C4-2B (cell line): ENCODE measurements around the gene C9.
"Not testable (repeated sequence)": the region's sequence is repeated elsewhere in the genome, so short reads cannot be mapped to it uniquely, and the experiment has no call there.

ENCODE experiments used
- H3K27ac ChIP-seq: fragments of 450-650 bp; 2 replicates; pipeline ENCODE4 v1.5.1; 2017
- CTCF ChIP-seq: fragments of 450-650 bp; conservative IDR thresholded peaks from 2 replicates; pipeline ENCODE4 v1.5.1; 2017; ENCODE audit warnings: mild to moderate bottlenecking
- ZFX ChIP-seq: fragments of 450-650 bp; IDR thresholded peaks from 2 replicates; pipeline ENCODE4 v1.6.1; 2017

Gene C9

GRCh38 chr5:39364367-39364766 is at the start of gene C9:
TSS of gene C9 (minus strand) at chr5:39364495. CDS start at chr5:39364464, 31 bp downstream.
- TF ChIP-seq ZFX (no peak), CTCF (no peak)
- no peak within 1 kb of the TSS for H3K27ac ChIP-seq

GRCh38 chr5:39413771-39414170 is 49.5 kb upstream of the C9 start:
- no peak overlapping the region for H3K27ac ChIP-seq
- TF ChIP-seq CTCF (no peak), ZFX (no peak)

- H3K27ac ChIP-seq = no peak overlapping the region
- no peak for TF ChIP-seq CTCF
- TF ChIP-seq ZFX = no peak
Observed at GRCh38 chr5:39412721-39413394, 48.6 kb upstream of the C9 start.

- H3K27ac ChIP-seq = no peak overlapping the region
- TF ChIP-seq ZFX (no peak), CTCF (no peak)
Observed at GRCh38 chr5:39411985-39412384, 47.7 kb upstream of the C9 start.

- H3K27ac ChIP-seq = no peak overlapping the region
- TF ChIP-seq CTCF (no peak), ZFX (no peak)
Observed at GRCh38 chr5:39411061-39411460, 46.8 kb upstream of the C9 start.

GRCh38 chr5:39409033-39409432 is 44.7 kb upstream of the C9 start:
- TF ChIP-seq ZFX (no peak), CTCF (no peak)
- H3K27ac ChIP-seq = no peak overlapping the region

- H3K27ac ChIP-seq = no peak overlapping the region
- no peak for TF ChIP-seq CTCF
- TF ChIP-seq ZFX = no peak
Observed at GRCh38 chr5:39405083-39405843, 41.0 kb upstream of the C9 start.

- not testable (repeated sequence) for H3K27ac ChIP-seq
Observed at GRCh38 chr5:39403761-39404160, 39.5 kb upstream of the C9 start.

GRCh38 chr5:39402140-39402539 is 37.8 kb upstream of the C9 start:
- H3K27ac ChIP-seq = not testable (repeated sequence)
